GM10248 (cell line): ENCODE data around the gene TMC6.

Experiments
- CTCF ChIA-PET: fragments of 300-600 bp; sonication (Branson Sonifier 250); formaldehyde crosslinking; extraction: SDS; loops from one replicate; lab custom pipeline; 2021; ENCODE audit warnings: antibody characterized with exemption; lab: Yijun Ruan, JAX
- POLR2A ChIA-PET: fragments of 350-650 bp; sonication (Branson Sonifier 250); formaldehyde crosslinking; extraction: SDS; loops from one replicate; lab custom pipeline; 2020; ENCODE audit warnings: antibody characterized with exemption; lab: Yijun Ruan, JAX
- DNase-seq: peaks from one replicate; pipeline ENCODE4 v3.0.0; 2012; ENCODE audit errors: extremely low spot score
- CTCF ChIP-seq: IDR thresholded peaks from 2 replicates; pipeline ENCODE4 v1.5.1; 2012; ENCODE audit warnings: mild to moderate bottlenecking, low read depth; ENCODE audit errors: extremely low read depth, missing control alignments, control extremely low read depth

The TMC6 gene

GRCh38 chr17:78154903-78155811 lies 26.6 kb upstream of the TMC6 start:
- ChIA-PET POLR2A (interaction anchor here (0.6 kb wide), 1 partner anchor 24 kb away, joined by 6 read pairs; the partner anchor contains the start of gene TMC8), CTCF (interaction anchor here (1.5 kb wide), 1 partner anchor 18 kb away, joined by 3 read pairs; no protein-coding TSS in a partner anchor)

GRCh38 chr17:78151514-78152008 lies 23.0 kb upstream of the TMC6 start:
- ChIA-PET POLR2A (interaction anchor here (0.7 to 1.8 kb wide), 3 partner anchors 12 to 203 kb away, joined by 3 to 5 read pairs (median 5); no protein-coding TSS in a partner anchor), CTCF (interaction anchor here (0.8 to 3.8 kb wide), 6 partner anchors 8 to 24 kb away, joined by 4 to 14 read pairs (median 11); no protein-coding TSS in a partner anchor)
- no peak for TF ChIP-seq CTCF
- DNase-seq: no peak

More at GRCh38 chr17:78154903-78155811, 26.6 kb upstream of the TMC6 start:
- peak; percentile 72 for DNase-seq
- no peak for TF ChIP-seq CTCF

- no peak for DNase-seq
- ChIA-PET POLR2A (interaction anchor here (0.7 to 1.6 kb wide), 2 partner anchors 21 to 53 kb away, joined by 5 to 6 read pairs; no protein-coding TSS in a partner anchor), CTCF (interaction anchor here (1.3 to 2.7 kb wide), 3 partner anchors 14 to 28 kb away, joined by 4 to 11 read pairs (median 5); no protein-coding TSS in a partner anchor)
- TF ChIP-seq CTCF: no peak
Measured at GRCh38 chr17:78148286-78149016, 19.9 kb upstream of the TMC6 start.

DNA sequence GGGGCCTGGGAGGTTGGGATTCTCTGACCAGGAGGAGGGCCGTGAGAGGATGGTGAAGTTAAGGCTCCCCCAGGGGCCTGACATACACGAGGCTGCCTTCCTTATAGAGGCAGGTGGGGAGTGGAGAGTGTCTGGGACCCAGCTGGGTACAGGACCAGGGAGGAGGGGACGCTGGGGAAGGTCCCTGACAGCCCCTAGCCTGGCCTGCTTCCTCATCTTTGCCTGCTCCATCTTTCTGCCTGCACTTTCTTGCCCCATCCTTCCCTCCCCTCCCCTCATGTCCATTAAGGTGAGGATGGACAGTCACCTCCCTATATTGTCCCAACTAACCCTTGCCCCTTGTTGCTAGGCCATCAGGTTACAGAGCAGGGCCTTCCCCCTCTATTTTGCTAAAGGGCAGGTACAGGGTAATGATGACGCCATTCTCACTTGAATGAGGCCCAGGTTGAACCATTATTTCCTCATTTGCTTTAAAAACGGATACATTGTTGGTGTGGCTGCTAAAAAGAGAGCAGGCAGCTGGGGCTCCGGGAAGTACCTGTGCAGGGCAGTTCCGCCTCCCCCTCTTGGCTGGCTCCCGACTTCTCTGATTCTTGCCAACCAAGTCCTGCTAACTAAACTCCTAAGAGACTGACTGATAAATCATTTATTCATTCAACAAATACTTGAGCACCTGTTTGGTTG lies 18.9 kb upstream of the TMC6 start:
- POLR2A ChIA-PET: interaction anchor here (0.9 to 1.4 kb wide), 2 partner anchors 19 to 26 kb away, joined by 3 to 4 read pairs; partner anchors contain the start of gene TMC6

GRCh38 chr17:78146881-78147280 lies 18.3 kb upstream of the TMC6 start:
- no peak for TF ChIP-seq CTCF
- ChIA-PET POLR2A (interaction anchor here (0.9 to 1.4 kb wide), 2 partner anchors 19 to 26 kb away, joined by 3 to 4 read pairs; partner anchors contain the start of gene TMC6), CTCF (interaction anchor here (1.0 to 1.9 kb wide), 6 partner anchors 9 to 29 kb away, joined by 3 to 6 read pairs (median 4); no protein-coding TSS in a partner anchor)

More for the DNA sequence above, 18.9 kb upstream of the TMC6 start:
- CTCF ChIA-PET: interaction anchor here (1.2 to 2.7 kb wide), 6 partner anchors 9 to 29 kb away, joined by 3 to 11 read pairs (median 5); no protein-coding TSS in a partner anchor
- DNase-seq: peak; percentile 60
- TF ChIP-seq CTCF: no peak

More at GRCh38 chr17:78146881-78147280, 18.3 kb upstream of the TMC6 start:
- no peak for DNase-seq
